Thoracic aorta (tissue), 2 donors: Measurements from ENCODE around the gene CCDC38. TPM values are rescaled to one million over a fixed set of nuclear protein-coding genes. Genes with fewer than 3 reads are reported as not detected.

Experiments
- ATAC-seq: fragments of 150-250 bp; one replicate; pipeline ENCODE4 v1.8.0; 2017; ENCODE audit warnings: low read depth; ENCODE audit not compliant: insufficient number of reproducible peaks, low FRiP score
- DNase-seq: peaks from one replicate; pipeline ENCODE4 v3.0.0-alpha.2; 2020; ENCODE audit warnings: low spot score
- H3K27ac ChIP-seq, 2 donors: fragments of 200-600 bp; sonication (generic); 1 replicate in 1 of 2; 2 replicates in 1 of 2; pipeline ENCODE4 v1.5.1; 2016; ENCODE audit warnings: mild to moderate bottlenecking in 2 of 2, moderate library complexity in 2 of 2
- H3K27me3 ChIP-seq: fragments of 200-600 bp; sonication (generic); replicated peaks from 2 replicates; pipeline ENCODE4 v1.6.0; 2016; ENCODE audit warnings: mild to moderate bottlenecking; ENCODE audit not compliant: insufficient read depth
- H3K36me3 ChIP-seq: fragments of 200-600 bp; sonication (generic); one replicate; pipeline ENCODE4 v1.5.1; 2016
- H3K4me1 ChIP-seq, 2 donors: fragments of 200-600 bp; sonication (generic); 1 replicate in 1 of 2; 2 replicates in 1 of 2; pipeline versions ENCODE4 v1.5.1 to v1.6.0; 2016; ENCODE audit warnings: low read depth in 2 of 2, mild to moderate bottlenecking in 1 of 2; ENCODE audit not compliant: control insufficient read depth in 1 of 2
- H3K4me3 ChIP-seq: fragments of 200-600 bp; sonication (generic); 2 replicates; pipeline ENCODE4 v1.5.1; 2016; ENCODE audit warnings: mild to moderate bottlenecking
- H3K9me3 ChIP-seq: fragments of 200-600 bp; sonication (generic); 2 replicates; pipeline ENCODE4 v1.5.1; 2016
- total RNA-seq, 2 donors: library from RNA; depleted of rRNA; stranded (reverse); fragments of >200 nt; gene quantifications; one replicate each; pipeline versions ENCODE4 v1.1.0 to v1.2.3, GENCODE V29; 2016
- TF ChIP-seq, protein P1 (sequence below): fragments of 200-600 bp; sonication (generic); IDR thresholded peaks from one replicate; pipeline ENCODE4 v1.5.1; 2019; ENCODE audit warnings: antibody characterized with exemption

CCDC38 gene
- total RNA-seq, 2 donors from 2014 or later: not detected

DNA sequence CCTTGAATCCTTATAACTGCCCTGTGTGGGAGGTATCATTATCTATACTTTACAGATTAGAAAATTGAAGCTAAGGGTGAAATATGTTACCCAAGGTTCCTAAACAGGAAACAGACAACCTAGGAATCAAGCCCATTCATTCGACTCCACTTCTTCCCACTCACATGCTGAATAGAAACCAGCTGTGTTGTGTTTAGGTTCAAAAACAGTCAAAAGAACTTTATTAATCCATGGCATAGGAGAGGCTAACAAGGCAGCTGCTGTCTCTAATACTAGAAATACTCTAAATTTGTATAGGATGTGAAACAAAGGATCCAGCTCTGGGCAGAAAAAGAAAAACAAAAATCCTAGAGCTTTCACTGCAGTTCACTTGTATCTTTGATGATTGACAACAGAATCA lies 10.6 kb upstream of the CCDC38 start:
- no peak for DNase-seq
- Histone ChIP-seq H3K4me3 (no peak overlapping the region), H3K27ac (no peak overlapping the region), H3K4me1 (no peaks in the 10 kb centered on the region), H3K36me3 (no peaks in the 10 kb centered on the region), H3K27me3 (no peaks in the 10 kb centered on the region), H3K9me3 (no peaks in the 10 kb centered on the region)
- no peak for ATAC-seq
- TF ChIP-seq, protein P1, sequence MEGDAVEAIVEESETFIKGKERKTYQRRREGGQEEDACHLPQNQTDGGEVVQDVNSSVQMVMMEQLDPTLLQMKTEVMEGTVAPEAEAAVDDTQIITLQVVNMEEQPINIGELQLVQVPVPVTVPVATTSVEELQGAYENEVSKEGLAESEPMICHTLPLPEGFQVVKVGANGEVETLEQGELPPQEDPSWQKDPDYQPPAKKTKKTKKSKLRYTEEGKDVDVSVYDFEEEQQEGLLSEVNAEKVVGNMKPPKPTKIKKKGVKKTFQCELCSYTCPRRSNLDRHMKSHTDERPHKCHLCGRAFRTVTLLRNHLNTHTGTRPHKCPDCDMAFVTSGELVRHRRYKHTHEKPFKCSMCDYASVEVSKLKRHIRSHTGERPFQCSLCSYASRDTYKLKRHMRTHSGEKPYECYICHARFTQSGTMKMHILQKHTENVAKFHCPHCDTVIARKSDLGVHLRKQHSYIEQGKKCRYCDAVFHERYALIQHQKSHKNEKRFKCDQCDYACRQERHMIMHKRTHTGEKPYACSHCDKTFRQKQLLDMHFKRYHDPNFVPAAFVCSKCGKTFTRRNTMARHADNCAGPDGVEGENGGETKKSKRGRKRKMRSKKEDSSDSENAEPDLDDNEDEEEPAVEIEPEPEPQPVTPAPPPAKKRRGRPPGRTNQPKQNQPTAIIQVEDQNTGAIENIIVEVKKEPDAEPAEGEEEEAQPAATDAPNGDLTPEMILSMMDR: no peak

DNA sequence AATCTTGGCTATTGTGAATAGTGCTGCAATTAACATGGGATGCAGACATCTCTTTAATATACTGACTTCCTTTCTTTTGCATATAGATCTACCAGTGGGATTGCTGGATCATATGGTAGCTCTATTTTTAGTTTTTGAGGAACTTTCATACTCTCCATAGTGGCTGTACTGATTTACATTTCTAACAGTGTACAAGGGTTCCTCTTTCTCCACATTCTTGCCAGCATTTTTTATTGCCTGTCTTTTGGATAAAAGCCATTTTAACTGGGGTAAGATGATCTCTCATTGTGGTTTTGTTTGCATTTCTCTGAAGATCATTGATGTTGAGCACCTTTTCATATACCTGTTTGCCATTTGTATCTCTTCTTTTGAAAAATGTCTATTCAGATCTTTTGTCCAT lies 9.1 kb upstream of the CCDC38 start:
- Histone ChIP-seq H3K27ac (no peak overlapping the region), H3K4me3 (no peak overlapping the region), H3K9me3 (no peaks in the 10 kb centered on the region), H3K36me3 (no peaks in the 10 kb centered on the region), H3K27me3 (no peaks in the 10 kb centered on the region), H3K4me1 (no peaks in the 10 kb centered on the region)
- DNase-seq (no peak), ATAC-seq (no peak)
- TF ChIP-seq, protein P1: no peak

- Histone ChIP-seq H3K4me1 (no peaks in the 10 kb centered on the region), H3K4me3 (no peak overlapping the region), H3K9me3 (no peaks in the 10 kb centered on the region), H3K27me3 (no peaks in the 10 kb centered on the region), H3K36me3 (no peaks in the 10 kb centered on the region), H3K27ac (no peak overlapping the region)
- TF ChIP-seq, protein P1: no peak
- ATAC-seq (no peak), DNase-seq (no peak)
Observed at GRCh38 chr12:95949477-95950206, 7.2 kb upstream of the CCDC38 start.

- no peak overlapping the region for H3K27ac ChIP-seq
- no peak for ATAC-seq
Observed at GRCh38 chr12:95944108-95944704, 1.8 kb upstream of the CCDC38 start.

GRCh38 chr12:95943330-95943842 lies 972 bp upstream of the CCDC38 start, which contains the start of gene AMDHD1:
TSS of gene AMDHD1 (plus strand) at chr12:95943331. CDS start at chr12:95943399, 68 bp downstream.
- H3K9me3 ChIP-seq: no peaks in the 10 kb centered on the region
- H3K4me3 ChIP-seq: peak within 1 kb of the TSS; percentile 96
- TF ChIP-seq, protein P1: peak; percentile 51
- H3K27me3 ChIP-seq: no peaks in the 10 kb centered on the region
- ATAC-seq (peak; percentile 10), DNase-seq (no peak)
- peaks cover 4 to 7% of the 10 kb centered on the region in 2 donors for H3K4me1 ChIP-seq
- no peaks in the 10 kb centered on the region for H3K36me3 ChIP-seq
- peak within 1 kb of the TSS in 1 of 2 donors; percentile 49 for H3K27ac ChIP-seq

More at GRCh38 chr12:95944108-95944704, 1.8 kb upstream of the CCDC38 start:
- Histone ChIP-seq H3K4me3 (no peak overlapping the region), H3K36me3 (no peaks in the 10 kb centered on the region), H3K27me3 (no peaks in the 10 kb centered on the region), H3K9me3 (no peaks in the 10 kb centered on the region), H3K4me1 (peaks cover 4 to 7% of the 10 kb centered on the region in 2 donors)
- no peak for DNase-seq
- TF ChIP-seq, protein P1: no peak
